OCI-LY3 (cell line): ENCODE data around the gene LRRN4CL.

Experiments
- CTCF ChIP-seq: fragments of 200-600, 300-600 bp; sonication (generic); IDR thresholded peaks from 2 replicates; pipeline ENCODE4 v1.5.1; 2014; ENCODE audit warnings: antibody characterized with exemption, low read length, low read depth
- EZH2phosphoT487 ChIP-seq: fragments of 200-600 bp; shearing (Covaris generic); IDR thresholded peaks from 2 replicates; pipeline ENCODE4 v1.6.1; 2018; ENCODE audit warnings: antibody characterized with exemption, mixed run types, low read depth

GRCh38 chr11:62705413-62705812 lies 16.1 kb upstream of the LRRN4CL start:
- TF ChIP-seq CTCF = no peak
- no peak for TF ChIP-seq EZH2phosphoT487
